AG04450 (cell line): Measurements from ENCODE around the gene SFRP4. TPM values are rescaled to one million over a fixed set of nuclear protein-coding genes. Genes with fewer than 3 reads are reported as not detected.

ENCODE experiments used
- CTCF ChIA-PET: fragments of 300-600, 350-600 bp; formaldehyde crosslinking; extraction: SDS; loops from one replicate; lab custom pipeline; 2022; ENCODE audit warnings: antibody characterized with exemption, inconsistent platforms; lab: Charles Lee
- POLR2A ChIA-PET: fragments of 350-600 bp; formaldehyde crosslinking; extraction: SDS; loops from one replicate; lab custom pipeline; 2021; ENCODE audit warnings: antibody characterized with exemption, inconsistent platforms; lab: Yijun Ruan, JAX
- DNase-seq: peaks from one replicate; pipeline ENCODE4 v3.0.0-alpha.2; 2011; ENCODE audit warnings: low read depth, low spot score
- H3K27ac ChIP-seq: one replicate; pipeline ENCODE4 v1.5.1; 2012; ENCODE audit warnings: low read depth, low read length, control low read depth
- H3K27me3 ChIP-seq: one replicate; pipeline ENCODE4 v1.6.0; 2012; ENCODE audit warnings: low read length; ENCODE audit not compliant: control insufficient read depth, insufficient read depth
- H3K4me3 ChIP-seq: 2 replicates; pipeline ENCODE4 v1.5.1; 2011; ENCODE audit warnings: mild to moderate bottlenecking, low read depth, low read length, control low read depth
- H3K9me3 ChIP-seq: 2 replicates; pipeline ENCODE4 v1.5.1; 2012; ENCODE audit warnings: low read length; ENCODE audit not compliant: control insufficient read depth, insufficient read depth
- CTCF ChIP-seq: IDR thresholded peaks from 2 replicates; pipeline ENCODE4 v1.5.1; 2011; ENCODE audit warnings: low read depth, low read length, control low read depth, inconsistent platforms
- polyA plus RNA-seq: library from polyadenylated mRNA; depleted of rRNA; stranded (reverse); fragments of >200 nt; gene quantifications from 2 replicates; pipeline ENCODE4 v1.2.3, GENCODE V29; 2011

SFRP4 gene
- polyA plus RNA-seq, 1 experiment, result 0.04 TPM

- DNase-seq, result no peak
- Histone ChIP-seq H3K27me3 (no peaks in the 10 kb centered on the region), H3K27ac (no peak overlapping the region), H3K9me3 (peaks cover 29% of the 10 kb centered on the region), H3K4me3 (no peak overlapping the region)
- ChIA-PET CTCF (no interaction called here), POLR2A (no interaction called here)
- TF ChIP-seq CTCF, result no peak
Measured at GRCh38 chr7:37947138-37947940, 30.7 kb upstream of the SFRP4 start.

DNA sequence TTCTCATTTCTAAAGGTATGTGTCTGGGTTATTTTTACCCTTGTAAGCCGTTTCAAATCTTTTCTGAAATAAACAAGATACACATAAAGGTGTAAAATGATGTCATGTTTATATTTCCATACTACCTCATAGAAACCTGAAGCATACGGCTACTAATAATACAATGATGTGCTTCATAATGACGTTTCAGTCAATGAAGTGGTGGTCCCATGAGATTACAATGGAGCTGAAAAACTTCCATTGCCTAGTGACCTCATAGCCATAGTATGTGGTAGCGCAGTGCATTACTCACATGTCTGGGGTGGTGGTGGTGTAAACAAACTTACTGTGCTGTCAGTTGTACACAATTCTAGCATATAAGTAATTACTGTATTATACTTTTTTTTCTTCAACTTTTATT is 28.7 kb upstream of the SFRP4 start:
- Histone ChIP-seq H3K27ac (no peak overlapping the region), H3K9me3 (peaks cover 24% of the 10 kb centered on the region), H3K4me3 (no peak overlapping the region), H3K27me3 (no peaks in the 10 kb centered on the region)
- DNase-seq, result no peak
- CTCF ChIA-PET, result no interaction called here
- TF ChIP-seq CTCF, result no peak
- POLR2A ChIA-PET, result no interaction called here

DNA sequence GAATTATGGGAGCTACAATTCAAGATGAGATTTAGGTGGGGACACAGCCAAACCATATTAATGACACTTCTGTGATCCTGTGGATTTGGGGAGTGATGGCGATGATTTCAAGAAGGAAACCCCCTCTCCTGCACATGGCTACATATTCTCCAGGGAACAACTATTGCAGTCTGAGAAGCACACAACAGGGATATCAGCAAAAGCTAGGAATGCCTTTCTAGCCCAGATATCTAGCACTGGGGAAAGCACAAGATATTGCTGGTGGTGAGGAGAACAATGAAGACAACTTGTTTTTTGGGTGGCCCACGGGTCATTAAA is 28.1 kb upstream of the SFRP4 start:
- Histone ChIP-seq H3K9me3 (peaks cover 22% of the 10 kb centered on the region), H3K27me3 (no peaks in the 10 kb centered on the region), H3K4me3 (no peak overlapping the region), H3K27ac (no peak overlapping the region)
- CTCF ChIA-PET, result no interaction called here
- DNase-seq, result no peak
- POLR2A ChIA-PET, result no interaction called here
- TF ChIP-seq CTCF, result no peak

DNA sequence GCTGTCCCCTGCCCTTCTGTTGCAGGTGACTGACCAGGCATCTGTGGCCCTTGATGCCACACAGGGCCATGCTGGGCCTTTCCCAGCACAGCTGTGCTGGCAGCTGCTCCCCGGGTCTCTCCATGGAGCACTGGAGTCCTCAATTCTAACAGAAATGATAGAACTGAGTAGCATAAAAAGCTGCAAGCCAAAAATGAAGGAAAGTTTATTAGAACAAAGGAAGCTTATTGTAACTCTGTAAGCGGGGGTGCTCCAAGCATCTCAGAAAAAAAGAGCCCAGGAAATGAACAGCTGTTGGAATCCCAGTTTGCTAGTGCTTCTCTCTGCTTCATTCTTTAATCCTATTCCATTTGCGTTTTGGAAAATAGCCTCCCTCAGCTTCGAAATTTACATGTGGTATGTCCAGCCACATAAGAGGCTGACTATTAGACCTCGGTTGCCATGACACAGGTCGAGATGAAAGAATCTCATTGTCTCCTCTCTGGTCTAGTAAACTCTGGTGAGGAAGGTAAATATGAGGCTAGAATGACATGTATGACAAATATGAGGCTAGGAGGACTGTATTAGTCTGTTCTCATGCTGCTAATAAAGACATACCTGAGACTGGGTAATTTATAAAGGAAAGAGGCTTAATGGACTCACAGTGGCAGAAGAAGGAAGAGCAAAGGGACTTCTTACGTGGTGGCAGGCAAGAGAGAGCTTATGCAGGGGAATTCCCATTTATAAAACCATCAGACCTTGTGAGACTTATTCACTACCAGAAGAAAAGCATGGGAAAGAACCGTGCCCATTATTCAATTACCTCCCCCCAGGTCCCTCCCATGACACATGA is 27.5 kb upstream of the SFRP4 start:
- Histone ChIP-seq H3K27ac (no peak overlapping the region), H3K4me3 (no peak overlapping the region), H3K9me3 (peaks cover 22% of the 10 kb centered on the region), H3K27me3 (no peaks in the 10 kb centered on the region)
- no peak for DNase-seq
- CTCF ChIA-PET, result no interaction called here
- TF ChIP-seq CTCF, result no peak
- POLR2A ChIA-PET, result no interaction called here
